Stimulated activated CD4-positive, alpha-beta T cell treated with anti-CD3 and anti-CD28 coated beads, Interleukin-15, amount 100 ng/mL, for 48 hours (primary cell): ENCODE measurements around the gene COL9A3.

Experiments
- DNase-seq, 2 donors: peaks; one replicate each; pipeline ENCODE4 v3.0.0-alpha.2; 2020; ENCODE audit warnings: low read depth in 2 of 2

COL9A3 gene

GRCh38 chr20:62796699-62797491, 20.0 kb upstream of the COL9A3 start:
- no peak for DNase-seq

- DNase-seq, result no peak
Observed at GRCh38 chr20:62797671-62798532, 18.9 kb upstream of the COL9A3 start.

GRCh38 chr20:62799036-62799435, 17.8 kb upstream of the COL9A3 start:
- no peak for DNase-seq

GRCh38 chr20:62799459-62799858, 17.4 kb upstream of the COL9A3 start:
- no peak for DNase-seq

- DNase-seq, result no peak
Observed at GRCh38 chr20:62799873-62800272, 17.0 kb upstream of the COL9A3 start.

- DNase-seq, result no peak
Observed at GRCh38 chr20:62800314-62801259, 16.3 kb upstream of the COL9A3 start.

GRCh38 chr20:62801284-62802010, 15.4 kb upstream of the COL9A3 start:
- DNase-seq, result no peak

- DNase-seq, result no peak
Observed at GRCh38 chr20:62802026-62802712, 14.7 kb upstream of the COL9A3 start.

- DNase-seq, result no peak
Observed at GRCh38 chr20:62804021-62804626, 12.7 kb upstream of the COL9A3 start.

GRCh38 chr20:62804627-62805154, 12.2 kb upstream of the COL9A3 start, which contains the start of gene OGFR:
Gene OGFR (plus strand): TSS chr20:62804835. CDS start chr20:62804860, 25 bp downstream.
- peak in 1 of 2 donors; percentile 39 for DNase-seq

- DNase-seq, result no peak
Observed at GRCh38 chr20:62805155-62805710, 11.6 kb upstream of the COL9A3 start.

- no peak for DNase-seq
Observed at GRCh38 chr20:62805711-62806382, 11.0 kb upstream of the COL9A3 start.

- DNase-seq, result no peak
Observed at GRCh38 chr20:62806383-62807050, 10.3 kb upstream of the COL9A3 start.

GRCh38 chr20:62807444-62808210, 9.2 kb upstream of the COL9A3 start:
- DNase-seq, result no peak

GRCh38 chr20:62808211-62808865, 8.5 kb upstream of the COL9A3 start:
- DNase-seq, result peak; percentile 36 to 58

GRCh38 chr20:62809530-62810428, 7.1 kb upstream of the COL9A3 start:
- no peak for DNase-seq
